ENCODE measurements around the gene GPR18. TPM values are rescaled to one million over a fixed set of nuclear protein-coding genes. Genes with fewer than 3 reads are reported as not detected.

The GPR18 gene
- total and polyA plus RNA-seq, 9 of the 15 experiments (the other 6 are each of a cell fraction or from before 2014, with no cell fraction given) = 0.75 TPM; not detected in 8

DNA sequence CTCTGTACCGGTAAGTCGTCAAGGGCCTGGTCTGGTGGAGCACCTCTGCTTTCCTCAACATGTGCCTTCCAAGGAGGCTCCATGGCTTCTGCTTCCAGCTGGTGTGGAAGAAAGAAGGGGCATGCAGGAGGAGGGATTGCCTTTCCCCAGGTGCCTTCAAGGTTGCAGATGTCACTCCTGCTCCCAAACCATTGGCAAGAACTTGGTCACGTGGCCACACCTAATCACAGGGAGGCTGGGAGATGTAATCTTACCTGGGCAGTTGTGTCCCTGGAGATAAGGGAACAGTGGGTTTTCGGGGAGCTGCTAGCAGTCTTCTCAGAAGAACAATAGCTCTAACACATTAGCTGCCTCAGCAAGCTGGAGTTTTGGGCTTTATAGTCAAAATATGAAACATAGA is 9.7 kb upstream of the GPR18 start (continued):
- TF ChIP-seq NR2C1 (IDR thresholded peaks at IDR 0.05) = no peak
- no peak for TF ChIP-seq NR2C1 (tag; IDR thresholded peaks at IDR 0.05)
- TF ChIP-seq ZNF23 (CRISPR knock-in tag; IDR thresholded peaks at IDR 0.05) = no peak
- no peak for TF ChIP-seq ZBTB17 (CRISPR knock-in tag; IDR thresholded peaks at IDR 0.05)
- no peak for TF ChIP-seq BCOR (IDR thresholded peaks at IDR 0.05)
- TF ChIP-seq ZNF561 (CRISPR knock-in tag; conservative IDR thresholded peaks at IDR 0.05) = no peak
- TF ChIP-seq ZNF174 (CRISPR knock-in tag; IDR thresholded peaks at IDR 0.05) = no peak
- TF ChIP-seq TBP (optimal IDR thresholded peaks at IDR 0.05; ENCODE audit: low read depth, low read length) = no peak
- no peak for TF ChIP-seq CREM (IDR thresholded peaks at IDR 0.05; ENCODE audit: low read depth)
- no peak for TF ChIP-seq ZNF253 (CRISPR knock-in tag; conservative IDR thresholded peaks at IDR 0.05)
- TF ChIP-seq, protein P1, sequence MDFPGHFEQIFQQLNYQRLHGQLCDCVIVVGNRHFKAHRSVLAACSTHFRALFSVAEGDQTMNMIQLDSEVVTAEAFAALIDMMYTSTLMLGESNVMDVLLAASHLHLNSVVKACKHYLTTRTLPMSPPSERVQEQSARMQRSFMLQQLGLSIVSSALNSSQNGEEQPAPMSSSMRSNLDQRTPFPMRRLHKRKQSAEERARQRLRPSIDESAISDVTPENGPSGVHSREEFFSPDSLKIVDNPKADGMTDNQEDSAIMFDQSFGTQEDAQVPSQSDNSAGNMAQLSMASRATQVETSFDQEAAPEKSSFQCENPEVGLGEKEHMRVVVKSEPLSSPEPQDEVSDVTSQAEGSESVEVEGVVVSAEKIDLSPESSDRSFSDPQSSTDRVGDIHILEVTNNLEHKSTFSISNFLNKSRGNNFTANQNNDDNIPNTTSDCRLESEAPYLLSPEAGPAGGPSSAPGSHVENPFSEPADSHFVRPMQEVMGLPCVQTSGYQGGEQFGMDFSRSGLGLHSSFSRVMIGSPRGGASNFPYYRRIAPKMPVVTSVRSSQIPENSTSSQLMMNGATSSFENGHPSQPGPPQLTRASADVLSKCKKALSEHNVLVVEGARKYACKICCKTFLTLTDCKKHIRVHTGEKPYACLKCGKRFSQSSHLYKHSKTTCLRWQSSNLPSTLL (IDR thresholded peaks at IDR 0.05) = no peak
- TF ChIP-seq ZNF586 (CRISPR knock-in tag; conservative IDR thresholded peaks at IDR 0.05) = no peak
- peak; percentile 74 for TF ChIP-seq L3MBTL2 (IDR thresholded peaks at IDR 0.05)
- no peak for TF ChIP-seq ZNF184 (CRISPR knock-in tag; IDR thresholded peaks at IDR 0.05)
- TF ChIP-seq, protein P2, sequence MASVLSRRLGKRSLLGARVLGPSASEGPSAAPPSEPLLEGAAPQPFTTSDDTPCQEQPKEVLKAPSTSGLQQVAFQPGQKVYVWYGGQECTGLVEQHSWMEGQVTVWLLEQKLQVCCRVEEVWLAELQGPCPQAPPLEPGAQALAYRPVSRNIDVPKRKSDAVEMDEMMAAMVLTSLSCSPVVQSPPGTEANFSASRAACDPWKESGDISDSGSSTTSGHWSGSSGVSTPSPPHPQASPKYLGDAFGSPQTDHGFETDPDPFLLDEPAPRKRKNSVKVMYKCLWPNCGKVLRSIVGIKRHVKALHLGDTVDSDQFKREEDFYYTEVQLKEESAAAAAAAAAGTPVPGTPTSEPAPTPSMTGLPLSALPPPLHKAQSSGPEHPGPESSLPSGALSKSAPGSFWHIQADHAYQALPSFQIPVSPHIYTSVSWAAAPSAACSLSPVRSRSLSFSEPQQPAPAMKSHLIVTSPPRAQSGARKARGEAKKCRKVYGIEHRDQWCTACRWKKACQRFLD (CRISPR knock-in tag; IDR thresholded peaks at IDR 0.05) = no peak
- TF ChIP-seq, protein P3, sequence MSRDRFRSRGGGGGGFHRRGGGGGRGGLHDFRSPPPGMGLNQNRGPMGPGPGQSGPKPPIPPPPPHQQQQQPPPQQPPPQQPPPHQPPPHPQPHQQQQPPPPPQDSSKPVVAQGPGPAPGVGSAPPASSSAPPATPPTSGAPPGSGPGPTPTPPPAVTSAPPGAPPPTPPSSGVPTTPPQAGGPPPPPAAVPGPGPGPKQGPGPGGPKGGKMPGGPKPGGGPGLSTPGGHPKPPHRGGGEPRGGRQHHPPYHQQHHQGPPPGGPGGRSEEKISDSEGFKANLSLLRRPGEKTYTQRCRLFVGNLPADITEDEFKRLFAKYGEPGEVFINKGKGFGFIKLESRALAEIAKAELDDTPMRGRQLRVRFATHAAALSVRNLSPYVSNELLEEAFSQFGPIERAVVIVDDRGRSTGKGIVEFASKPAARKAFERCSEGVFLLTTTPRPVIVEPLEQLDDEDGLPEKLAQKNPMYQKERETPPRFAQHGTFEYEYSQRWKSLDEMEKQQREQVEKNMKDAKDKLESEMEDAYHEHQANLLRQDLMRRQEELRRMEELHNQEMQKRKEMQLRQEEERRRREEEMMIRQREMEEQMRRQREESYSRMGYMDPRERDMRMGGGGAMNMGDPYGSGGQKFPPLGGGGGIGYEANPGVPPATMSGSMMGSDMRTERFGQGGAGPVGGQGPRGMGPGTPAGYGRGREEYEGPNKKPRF (IDR thresholded peaks at IDR 0.05; ENCODE audit: low read depth, low read length) = no peak
- TF ChIP-seq XRCC4 (IDR thresholded peaks at IDR 0.05; ENCODE audit: extremely low read depth, insufficient read depth, insufficient read length) = no peak
- no peak for TF ChIP-seq POLR2AphosphoS2 (IDR thresholded peaks at IDR 0.05; ENCODE audit: low read length)
- no peak for TF ChIP-seq ZNF408 (CRISPR knock-in tag; IDR thresholded peaks at IDR 0.05; ENCODE audit: low read depth)
- TF ChIP-seq, protein P4, sequence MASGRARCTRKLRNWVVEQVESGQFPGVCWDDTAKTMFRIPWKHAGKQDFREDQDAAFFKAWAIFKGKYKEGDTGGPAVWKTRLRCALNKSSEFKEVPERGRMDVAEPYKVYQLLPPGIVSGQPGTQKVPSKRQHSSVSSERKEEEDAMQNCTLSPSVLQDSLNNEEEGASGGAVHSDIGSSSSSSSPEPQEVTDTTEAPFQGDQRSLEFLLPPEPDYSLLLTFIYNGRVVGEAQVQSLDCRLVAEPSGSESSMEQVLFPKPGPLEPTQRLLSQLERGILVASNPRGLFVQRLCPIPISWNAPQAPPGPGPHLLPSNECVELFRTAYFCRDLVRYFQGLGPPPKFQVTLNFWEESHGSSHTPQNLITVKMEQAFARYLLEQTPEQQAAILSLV (tag; IDR thresholded peaks at IDR 0.05) = no peak
- TF ChIP-seq RBM39 (optimal IDR thresholded peaks at IDR 0.05; ENCODE audit: low read depth, low read length) = no peak
- TF ChIP-seq SMAD1 (IDR thresholded peaks at IDR 0.05; ENCODE audit: low read depth, low read length, partially characterized antibody) = no peak
- TF ChIP-seq MTA3 (IDR thresholded peaks at IDR 0.05; ENCODE audit: borderline replicate concordance) = no peak
- TF ChIP-seq, protein P5, sequence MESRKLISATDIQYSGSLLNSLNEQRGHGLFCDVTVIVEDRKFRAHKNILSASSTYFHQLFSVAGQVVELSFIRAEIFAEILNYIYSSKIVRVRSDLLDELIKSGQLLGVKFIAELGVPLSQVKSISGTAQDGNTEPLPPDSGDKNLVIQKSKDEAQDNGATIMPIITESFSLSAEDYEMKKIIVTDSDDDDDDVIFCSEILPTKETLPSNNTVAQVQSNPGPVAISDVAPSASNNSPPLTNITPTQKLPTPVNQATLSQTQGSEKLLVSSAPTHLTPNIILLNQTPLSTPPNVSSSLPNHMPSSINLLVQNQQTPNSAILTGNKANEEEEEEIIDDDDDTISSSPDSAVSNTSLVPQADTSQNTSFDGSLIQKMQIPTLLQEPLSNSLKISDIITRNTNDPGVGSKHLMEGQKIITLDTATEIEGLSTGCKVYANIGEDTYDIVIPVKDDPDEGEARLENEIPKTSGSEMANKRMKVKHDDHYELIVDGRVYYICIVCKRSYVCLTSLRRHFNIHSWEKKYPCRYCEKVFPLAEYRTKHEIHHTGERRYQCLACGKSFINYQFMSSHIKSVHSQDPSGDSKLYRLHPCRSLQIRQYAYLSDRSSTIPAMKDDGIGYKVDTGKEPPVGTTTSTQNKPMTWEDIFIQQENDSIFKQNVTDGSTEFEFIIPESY (CRISPR knock-in tag; IDR thresholded peaks at IDR 0.05) = no peak
